SK-N-SH treated with all-trans-retinoic acid at 6 μM for 48 hours (cell line): Measurements from ENCODE around the gene ACTR5.

Source experiments
- ATAC-seq: fragments of 200-7000 bp; cut with Tn5 transposase; 3 replicates; pipeline ENCODE4 v1.9.1; 2020; ENCODE audit warnings: mild to moderate bottlenecking, moderate library complexity
- BACH2 ChIP-seq: fragments of 250-450 bp; sonication (Bioruptor Pico); IDR thresholded peaks from 2 replicates; pipeline ENCODE4 v1.9.0; 2021; ENCODE audit warnings: mild to moderate bottlenecking, borderline replicate concordance
- CSDC2 ChIP-seq: fragments of 250-450 bp; sonication (Bioruptor Pico); IDR thresholded peaks from 2 replicates; pipeline ENCODE4 v1.5.0; 2020; ENCODE audit warnings: mild to moderate bottlenecking, moderate library complexity
- ESRRG ChIP-seq: fragments of 250-450 bp; sonication (Bioruptor Pico); IDR thresholded peaks from 2 replicates; pipeline ENCODE4 v1.6.1; 2021; ENCODE audit warnings: mild to moderate bottlenecking
- GLIS3 ChIP-seq: fragments of 250-450 bp; sonication (Bioruptor Pico); IDR thresholded peaks from 2 replicates; pipeline ENCODE4 v1.5.0; 2020; ENCODE audit warnings: mild to moderate bottlenecking, moderate library complexity
- ISL1 ChIP-seq: fragments of 250-450 bp; sonication (Bioruptor Pico); IDR thresholded peaks from 2 replicates; pipeline ENCODE4 v2.1.2; 2022; ENCODE audit warnings: mild to moderate bottlenecking, moderate library complexity
- OSR1 ChIP-seq: fragments of 250-450 bp; sonication (Bioruptor Pico); IDR thresholded peaks from 2 replicates; pipeline ENCODE4 v1.8.0; 2022; ENCODE audit warnings: moderate library complexity, mild to moderate bottlenecking, inconsistent platforms
- PPARA ChIP-seq: fragments of 250-450 bp; sonication (Bioruptor Pico); IDR thresholded peaks from 2 replicates; pipeline ENCODE4 v1.5.0; 2020; ENCODE audit warnings: mild to moderate bottlenecking, borderline replicate concordance
- RARB ChIP-seq: fragments of 250-450 bp; sonication (Bioruptor Pico); IDR thresholded peaks from 2 replicates; pipeline ENCODE4 v1.8.0; 2021; ENCODE audit warnings: mild to moderate bottlenecking, moderate library complexity
- SNAI2 ChIP-seq: fragments of 250-450 bp; sonication (Bioruptor Pico); IDR thresholded peaks from 2 replicates; pipeline ENCODE4 v1.5.0; 2020; ENCODE audit warnings: mild to moderate bottlenecking, moderate library complexity
- TCF4 ChIP-seq: fragments of 250-450 bp; sonication (Bioruptor Pico); IDR thresholded peaks from 2 replicates; pipeline ENCODE4 v1.8.0; 2021; ENCODE audit warnings: mild to moderate bottlenecking, moderate library complexity, borderline replicate concordance
- ZFP3 ChIP-seq: fragments of 250-450 bp; sonication (Bioruptor Pico); IDR thresholded peaks from 2 replicates; pipeline ENCODE4 v1.5.0; 2020; ENCODE audit warnings: mild to moderate bottlenecking, moderate library complexity
- ZNF565 ChIP-seq: fragments of 450-650 bp; formaldehyde crosslinking; conservative IDR thresholded peaks from 2 replicates; pipeline ENCODE4 v1.5.0; 2020; ENCODE audit warnings: low read depth, mild to moderate bottlenecking, moderate library complexity
- ZNF70 ChIP-seq: fragments of 450-650 bp; formaldehyde crosslinking; IDR thresholded peaks from 2 replicates; pipeline ENCODE4 v1.5.0; 2020; ENCODE audit warnings: mild to moderate bottlenecking, moderate library complexity
- ZNF8 ChIP-seq: fragments of 450-650 bp; formaldehyde crosslinking; IDR thresholded peaks from 2 replicates; pipeline ENCODE4 v1.5.0; 2020; ENCODE audit warnings: mild to moderate bottlenecking, moderate library complexity
- TF ChIP-seq, protein P1 (sequence below): fragments of 250-450 bp; sonication (Bioruptor Pico); IDR thresholded peaks from 2 replicates; pipeline ENCODE4 v1.5.1; 2020; ENCODE audit warnings: low read depth, mild to moderate bottlenecking, moderate library complexity
- TF ChIP-seq, protein P2 (sequence below): fragments of 250-450 bp; sonication (Bioruptor Pico); IDR thresholded peaks from 2 replicates; pipeline ENCODE4 v1.8.0; 2021; ENCODE audit warnings: low read depth, mild to moderate bottlenecking, moderate library complexity, borderline replicate concordance
- TF ChIP-seq, protein P3 (sequence below): fragments of 250-450 bp; sonication (Bioruptor Pico); IDR thresholded peaks from 2 replicates; pipeline ENCODE4 v1.5.0; 2020; ENCODE audit warnings: mild to moderate bottlenecking, moderate library complexity
- TF ChIP-seq, protein P4 (sequence below): fragments of 250-450 bp; sonication (Bioruptor Pico); IDR thresholded peaks from 2 replicates; pipeline ENCODE4 v1.5.1; 2021; ENCODE audit warnings: mild to moderate bottlenecking, moderate library complexity
- TF ChIP-seq, protein P5 (sequence below): fragments of 250-450 bp; sonication (Bioruptor Pico); IDR thresholded peaks from 2 replicates; pipeline ENCODE4 v1.8.0; 2020; ENCODE audit warnings: mild to moderate bottlenecking, moderate library complexity, borderline replicate concordance

The ACTR5 gene

DNA sequence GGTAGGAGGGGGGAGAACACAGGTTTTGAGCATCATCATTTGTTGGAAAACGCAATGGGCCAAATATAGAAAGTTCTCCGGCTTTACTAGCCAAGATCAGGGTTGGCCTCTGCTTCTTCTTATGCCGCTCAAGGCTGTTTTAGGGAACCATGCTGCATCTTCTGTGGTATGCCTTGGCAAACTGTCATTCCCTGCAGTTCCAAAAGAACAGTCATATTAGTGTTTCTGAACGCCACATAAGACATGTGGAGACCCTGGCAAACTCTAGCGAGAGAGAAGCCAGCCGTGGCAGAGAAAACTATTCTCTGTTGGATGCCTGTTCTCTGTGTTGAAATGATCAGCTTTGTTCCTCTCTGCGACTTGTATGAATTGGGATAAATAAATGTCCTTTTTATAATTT, 10.8 kb downstream of the ACTR5 start:
- TF ChIP-seq ZNF8 (CRISPR knock-in tag) = no peak
- TF ChIP-seq GLIS3 = no peak
- TF ChIP-seq, protein P1, sequence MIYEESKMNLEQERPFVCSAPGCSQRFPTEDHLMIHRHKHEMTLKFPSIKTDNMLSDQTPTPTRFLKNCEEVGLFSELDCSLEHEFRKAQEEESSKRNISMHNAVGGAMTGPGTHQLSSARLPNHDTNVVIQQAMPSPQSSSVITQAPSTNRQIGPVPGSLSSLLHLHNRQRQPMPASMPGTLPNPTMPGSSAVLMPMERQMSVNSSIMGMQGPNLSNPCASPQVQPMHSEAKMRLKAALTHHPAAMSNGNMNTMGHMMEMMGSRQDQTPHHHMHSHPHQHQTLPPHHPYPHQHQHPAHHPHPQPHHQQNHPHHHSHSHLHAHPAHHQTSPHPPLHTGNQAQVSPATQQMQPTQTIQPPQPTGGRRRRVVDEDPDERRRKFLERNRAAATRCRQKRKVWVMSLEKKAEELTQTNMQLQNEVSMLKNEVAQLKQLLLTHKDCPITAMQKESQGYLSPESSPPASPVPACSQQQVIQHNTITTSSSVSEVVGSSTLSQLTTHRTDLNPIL = no peak
- TF ChIP-seq ZNF70 = no peak
- TF ChIP-seq, protein P2, sequence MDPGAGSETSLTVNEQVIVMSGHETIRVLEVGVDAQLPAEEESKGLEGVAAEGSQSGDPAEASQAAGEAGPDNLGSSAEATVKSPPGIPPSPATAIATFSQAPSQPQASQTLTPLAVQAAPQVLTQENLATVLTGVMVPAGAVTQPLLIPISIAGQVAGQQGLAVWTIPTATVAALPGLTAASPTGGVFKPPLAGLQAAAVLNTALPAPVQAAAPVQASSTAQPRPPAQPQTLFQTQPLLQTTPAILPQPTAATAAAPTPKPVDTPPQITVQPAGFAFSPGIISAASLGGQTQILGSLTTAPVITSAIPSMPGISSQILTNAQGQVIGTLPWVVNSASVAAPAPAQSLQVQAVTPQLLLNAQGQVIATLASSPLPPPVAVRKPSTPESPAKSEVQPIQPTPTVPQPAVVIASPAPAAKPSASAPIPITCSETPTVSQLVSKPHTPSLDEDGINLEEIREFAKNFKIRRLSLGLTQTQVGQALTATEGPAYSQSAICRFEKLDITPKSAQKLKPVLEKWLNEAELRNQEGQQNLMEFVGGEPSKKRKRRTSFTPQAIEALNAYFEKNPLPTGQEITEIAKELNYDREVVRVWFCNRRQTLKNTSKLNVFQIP (CRISPR knock-in tag) = no peak
- TF ChIP-seq ZFP3 (CRISPR knock-in tag) = no peak
- TF ChIP-seq, protein P3, sequence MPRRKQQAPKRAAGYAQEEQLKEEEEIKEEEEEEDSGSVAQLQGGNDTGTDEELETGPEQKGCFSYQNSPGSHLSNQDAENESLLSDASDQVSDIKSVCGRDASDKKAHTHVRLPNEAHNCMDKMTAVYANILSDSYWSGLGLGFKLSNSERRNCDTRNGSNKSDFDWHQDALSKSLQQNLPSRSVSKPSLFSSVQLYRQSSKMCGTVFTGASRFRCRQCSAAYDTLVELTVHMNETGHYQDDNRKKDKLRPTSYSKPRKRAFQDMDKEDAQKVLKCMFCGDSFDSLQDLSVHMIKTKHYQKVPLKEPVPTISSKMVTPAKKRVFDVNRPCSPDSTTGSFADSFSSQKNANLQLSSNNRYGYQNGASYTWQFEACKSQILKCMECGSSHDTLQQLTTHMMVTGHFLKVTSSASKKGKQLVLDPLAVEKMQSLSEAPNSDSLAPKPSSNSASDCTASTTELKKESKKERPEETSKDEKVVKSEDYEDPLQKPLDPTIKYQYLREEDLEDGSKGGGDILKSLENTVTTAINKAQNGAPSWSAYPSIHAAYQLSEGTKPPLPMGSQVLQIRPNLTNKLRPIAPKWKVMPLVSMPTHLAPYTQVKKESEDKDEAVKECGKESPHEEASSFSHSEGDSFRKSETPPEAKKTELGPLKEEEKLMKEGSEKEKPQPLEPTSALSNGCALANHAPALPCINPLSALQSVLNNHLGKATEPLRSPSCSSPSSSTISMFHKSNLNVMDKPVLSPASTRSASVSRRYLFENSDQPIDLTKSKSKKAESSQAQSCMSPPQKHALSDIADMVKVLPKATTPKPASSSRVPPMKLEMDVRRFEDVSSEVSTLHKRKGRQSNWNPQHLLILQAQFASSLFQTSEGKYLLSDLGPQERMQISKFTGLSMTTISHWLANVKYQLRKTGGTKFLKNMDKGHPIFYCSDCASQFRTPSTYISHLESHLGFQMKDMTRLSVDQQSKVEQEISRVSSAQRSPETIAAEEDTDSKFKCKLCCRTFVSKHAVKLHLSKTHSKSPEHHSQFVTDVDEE (CRISPR knock-in tag) = no peak
- TF ChIP-seq, protein P4, sequence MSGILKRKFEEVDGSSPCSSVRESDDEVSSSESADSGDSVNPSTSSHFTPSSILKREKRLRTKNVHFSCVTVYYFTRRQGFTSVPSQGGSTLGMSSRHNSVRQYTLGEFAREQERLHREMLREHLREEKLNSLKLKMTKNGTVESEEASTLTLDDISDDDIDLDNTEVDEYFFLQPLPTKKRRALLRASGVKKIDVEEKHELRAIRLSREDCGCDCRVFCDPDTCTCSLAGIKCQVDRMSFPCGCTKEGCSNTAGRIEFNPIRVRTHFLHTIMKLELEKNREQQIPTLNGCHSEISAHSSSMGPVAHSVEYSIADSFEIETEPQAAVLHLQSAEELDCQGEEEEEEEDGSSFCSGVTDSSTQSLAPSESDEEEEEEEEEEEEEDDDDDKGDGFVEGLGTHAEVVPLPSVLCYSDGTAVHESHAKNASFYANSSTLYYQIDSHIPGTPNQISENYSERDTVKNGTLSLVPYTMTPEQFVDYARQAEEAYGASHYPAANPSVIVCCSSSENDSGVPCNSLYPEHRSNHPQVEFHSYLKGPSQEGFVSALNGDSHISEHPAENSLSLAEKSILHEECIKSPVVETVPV (CRISPR knock-in tag) = no peak
- TF ChIP-seq, protein P5, sequence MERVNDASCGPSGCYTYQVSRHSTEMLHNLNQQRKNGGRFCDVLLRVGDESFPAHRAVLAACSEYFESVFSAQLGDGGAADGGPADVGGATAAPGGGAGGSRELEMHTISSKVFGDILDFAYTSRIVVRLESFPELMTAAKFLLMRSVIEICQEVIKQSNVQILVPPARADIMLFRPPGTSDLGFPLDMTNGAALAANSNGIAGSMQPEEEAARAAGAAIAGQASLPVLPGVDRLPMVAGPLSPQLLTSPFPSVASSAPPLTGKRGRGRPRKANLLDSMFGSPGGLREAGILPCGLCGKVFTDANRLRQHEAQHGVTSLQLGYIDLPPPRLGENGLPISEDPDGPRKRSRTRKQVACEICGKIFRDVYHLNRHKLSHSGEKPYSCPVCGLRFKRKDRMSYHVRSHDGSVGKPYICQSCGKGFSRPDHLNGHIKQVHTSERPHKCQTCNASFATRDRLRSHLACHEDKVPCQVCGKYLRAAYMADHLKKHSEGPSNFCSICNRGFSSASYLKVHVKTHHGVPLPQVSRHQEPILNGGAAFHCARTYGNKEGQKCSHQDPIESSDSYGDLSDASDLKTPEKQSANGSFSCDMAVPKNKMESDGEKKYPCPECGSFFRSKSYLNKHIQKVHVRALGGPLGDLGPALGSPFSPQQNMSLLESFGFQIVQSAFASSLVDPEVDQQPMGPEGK = no peak
- TF ChIP-seq ZNF565 = no peak
- TF ChIP-seq CSDC2 (CRISPR knock-in tag) = no peak
- no peak for TF ChIP-seq SNAI2 (CRISPR knock-in tag)
- no peak for TF ChIP-seq ISL1 (CRISPR knock-in tag)
- TF ChIP-seq BACH2 (CRISPR knock-in tag) = no peak
- TF ChIP-seq RARB (CRISPR knock-in tag) = no peak
- TF ChIP-seq OSR1 = no peak
- TF ChIP-seq, all 23 proteins: peak for 0
- no peak for ATAC-seq

DNA sequence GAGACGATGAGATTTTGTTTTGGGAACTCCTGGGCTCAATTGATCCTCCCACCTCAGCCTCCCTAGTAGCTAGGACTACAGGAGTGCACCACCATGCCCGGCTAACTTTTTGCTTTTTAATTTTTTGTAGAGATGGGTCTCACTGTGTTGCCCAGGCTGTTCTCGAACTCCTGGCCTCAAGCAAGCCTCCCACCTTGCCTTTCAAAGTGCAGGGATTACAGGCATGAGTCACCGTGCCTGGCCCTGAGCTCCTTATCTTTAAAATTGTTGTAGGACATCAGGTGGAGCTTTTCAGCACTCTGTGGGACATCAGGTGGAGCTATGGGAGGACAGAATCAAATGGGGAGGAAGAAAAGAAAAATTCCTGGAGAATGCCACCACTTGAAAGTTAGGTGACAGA, 12.7 kb downstream of the ACTR5 start:
- TF ChIP-seq ZNF8 (CRISPR knock-in tag) (no peak), ESRRG (CRISPR knock-in tag) (no peak)
- no peak for ATAC-seq

DNA sequence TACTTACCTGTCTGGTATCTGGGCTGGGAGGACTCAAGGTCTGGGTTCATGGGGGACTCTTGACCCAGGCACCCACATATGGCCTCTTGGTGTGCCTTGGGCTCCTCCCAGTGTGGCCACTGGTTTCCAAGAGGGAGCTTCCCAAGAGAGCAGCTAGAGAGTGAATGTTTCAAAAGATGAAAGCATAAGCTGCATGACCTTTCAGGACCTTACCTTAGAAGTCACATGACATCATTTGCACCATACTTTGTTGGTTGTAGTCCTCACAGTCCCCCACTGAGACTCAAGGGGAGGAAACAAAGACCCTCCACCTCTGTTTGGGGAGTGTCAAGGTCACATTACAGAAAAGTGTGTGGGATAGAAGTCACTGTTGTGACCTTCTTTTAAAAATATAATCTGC, 13.9 kb downstream of the ACTR5 start:
- ATAC-seq = no peak
- no peak for TF ChIP-seq PPARA
- TF ChIP-seq, protein P4 (CRISPR knock-in tag) = no peak
- TF ChIP-seq ZFP3 (CRISPR knock-in tag) = no peak
- no peak for TF ChIP-seq BACH2 (CRISPR knock-in tag)
- no peak for TF ChIP-seq ISL1 (CRISPR knock-in tag)

DNA sequence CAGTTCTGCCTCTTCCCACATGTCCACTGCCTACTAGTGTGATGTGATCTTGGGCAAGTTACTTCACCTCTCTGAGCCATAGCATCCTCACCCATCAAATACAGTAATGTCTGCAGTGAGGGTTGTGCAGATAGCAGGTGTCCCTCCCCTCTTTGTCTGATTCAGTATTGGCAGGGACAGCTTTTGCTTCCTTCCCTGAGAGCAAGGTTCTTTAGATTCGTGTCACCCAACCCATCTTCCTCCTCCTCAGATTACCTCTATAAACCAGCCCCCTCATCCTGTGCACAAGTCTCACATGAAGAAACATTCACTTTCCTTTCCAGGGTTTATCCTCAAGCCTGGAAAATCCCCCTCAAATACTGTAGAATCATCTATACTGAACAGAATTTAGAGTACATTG, 15.4 kb downstream of the ACTR5 start:
- ATAC-seq = no peak
- no peak for TF ChIP-seq SNAI2 (CRISPR knock-in tag)
- no peak for TF ChIP-seq ZNF8 (CRISPR knock-in tag)
- TF ChIP-seq ESRRG (CRISPR knock-in tag) = no peak
- no peak for TF ChIP-seq RARB (CRISPR knock-in tag)
- no peak for TF ChIP-seq TCF4 (CRISPR knock-in tag)
- no peak for TF ChIP-seq OSR1
- TF ChIP-seq, protein P2 (CRISPR knock-in tag) = no peak
- TF ChIP-seq, protein P1 = no peak
- TF ChIP-seq, protein P5 = no peak
